Esophagus squamous epithelium (tissue), 5 donors: Measurements from ENCODE around the gene SLC10A2. TPM values are rescaled to one million over a fixed set of nuclear protein-coding genes. Genes with fewer than 3 reads are reported as not detected.

ENCODE experiments used
- DNase-seq: peaks from one replicate; lab custom pipeline; 2025; lab: John Stamatoyannopoulos, UW
- H3K27ac ChIP-seq, 4 donors: fragments of 200-600 bp; sonication (generic); one replicate each; pipeline ENCODE4 v1.5.1; 2016 to 2019; ENCODE audit warnings: mild to moderate bottlenecking in 1 of 4
- H3K27me3 ChIP-seq, 4 donors: fragments of 200-600 bp; sonication (generic); 1 replicate in 3 of 4; 2 replicates in 1 of 4; pipeline versions ENCODE4 v1.5.1 to v1.6.0; 2017 to 2021; ENCODE audit warnings: antibody characterized with exemption in 1 of 4
- H3K36me3 ChIP-seq, 3 donors: fragments of 200-600 bp; sonication (generic); one replicate each; pipeline ENCODE4 v1.5.1; 2016 to 2019
- H3K4me1 ChIP-seq, 3 donors: fragments of 200-600 bp; sonication (generic); one replicate each; pipeline ENCODE4 v1.5.1; 2017 to 2019
- H3K4me3 ChIP-seq, 4 donors: fragments of 200-600 bp; sonication (generic); 1 replicate in 3 of 4; 2 replicates in 1 of 4; pipeline ENCODE4 v1.5.1; 2016 to 2019; ENCODE audit warnings: mild to moderate bottlenecking in 2 of 4, moderate library complexity in 1 of 4
- H3K9me3 ChIP-seq, 3 donors: fragments of 200-600 bp; sonication (generic); one replicate each; pipeline ENCODE4 v1.5.1; 2016 to 2019
- CTCF ChIP-seq, 6 experiments: fragments of 450-650 bp in 4 of 6; fragments of 200-600 bp in 2 of 6; sonication (generic) in 2 of 6; IDR thresholded peaks; one replicate each; pipeline ENCODE4 v1.5.1; 2016 to 2019; ENCODE audit warnings: antibody characterized with exemption in 6 of 6, mild to moderate bottlenecking in 4 of 6, moderate library complexity in 4 of 6
- POLR2A ChIP-seq, 4 donors: fragments of 450-650 bp; IDR thresholded peaks; one replicate each; pipeline ENCODE4 v1.6.1; 2017; ENCODE audit warnings: antibody characterized with exemption in 4 of 4, mild to moderate bottlenecking in 4 of 4, moderate library complexity in 3 of 4
- WGBS, 2 donors: methylation state at CpG; one replicate each; pipeline ENCODE4 v1.1.5; 2018; 5-methylcytosine and 5-hydroxymethylcytosine counted together
- intact Hi-C: fragments of 100-400 bp; cut with DNase I; formaldehyde crosslinking; loops from one replicate; pipeline ENCODE4 v1.15.0; 2022
- total RNA-seq, 4 donors: library from RNA; depleted of rRNA; stranded (reverse); fragments of >200 nt; gene quantifications; one replicate each; pipeline ENCODE4 v1.1.0, GENCODE V29; 2016
- donor health status: DM: yes; HTN: yes; CAD: no.

SLC10A2 gene
- total RNA-seq, 4 donors from 2014 or later: not detected

GRCh38 chr13:102999499-102999898, 66.7 kb downstream of the SLC10A2 start:
- H3K4me1 ChIP-seq: peaks cover 0 to 10% (median 0%) of the 10 kb centered on the region in 3 donors
- H3K9me3 ChIP-seq: peaks cover 0 to 6% (median 0%) of the 10 kb centered on the region in 3 donors
- intact Hi-C loops: no loop called here
- no peak overlapping the region for H3K4me3 ChIP-seq
- no peaks in the 10 kb centered on the region for H3K36me3 ChIP-seq
- 58 to 61% methylated on average over 1 to 2 of the region's 2 CpGs for WGBS, 2 donors
- H3K27ac ChIP-seq: no peak overlapping the region
- no peak for DNase-seq
- no peak for TF ChIP-seq CTCF (IDR thresholded peaks at IDR 0.05)
- no peak for TF ChIP-seq POLR2A (IDR thresholded peaks at IDR 0.05)
- no peaks in the 10 kb centered on the region for H3K27me3 ChIP-seq

Other genes with a start within 250 kb of the SLC10A2 start
- gene ERCC5, start 220.4 kb downstream of the SLC10A2 start, total RNA-seq: 10 to 100 TPM; 34.9 to 70.1 (median 48.3) TPM